HFFc6 (cell line): ENCODE measurements around the gene DVL2. TPM values are rescaled to one million over a fixed set of nuclear protein-coding genes. Genes with fewer than 3 reads are reported as not detected.

Experiments
- DNase-seq: peaks from one replicate; pipeline ENCODE4 v3.0.0-alpha.2; 2018
- H3K27ac Mint-ChIP-seq: 2 replicates; pipeline ENCODE4 v1.8.0; 2020; ENCODE audit warnings: mild to moderate bottlenecking, mixed read lengths
- H3K27me3 Mint-ChIP-seq: 2 replicates; pipeline ENCODE4 v1.8.0; 2021; ENCODE audit warnings: mild to moderate bottlenecking, moderate library complexity, mixed read lengths; ENCODE audit not compliant: insufficient read depth
- H3K36me3 Mint-ChIP-seq: 2 replicates; pipeline ENCODE4 v1.8.0; 2021; ENCODE audit warnings: low read depth, mixed read lengths
- H3K4me1 Mint-ChIP-seq: 2 replicates; pipeline ENCODE4 v1.8.0; 2020; ENCODE audit warnings: low read depth, mixed read lengths
- H3K4me3 Mint-ChIP-seq: 2 replicates; pipeline ENCODE4 v1.8.0; 2020; ENCODE audit warnings: mild to moderate bottlenecking, moderate library complexity, mixed read lengths
- H3K9me3 Mint-ChIP-seq: 2 replicates; pipeline ENCODE4 v1.8.0; 2020; ENCODE audit warnings: mild to moderate bottlenecking, mixed read lengths
- long read RNA-seq: library from polyadenylated mRNA; unstranded; transcript quantifications from one replicate; pipeline ENCODE4 v2.0.0, GENCODE V29; 2019
- total RNA-seq, 6 experiments: library from RNA; stranded (reverse); fragmentation: NEBNext Ultra II Directional; extraction: Animal tissue kit (Norgen Biotek cat#: 25700); gene quantifications; 2 replicates in 1 of 6; 3 replicates in 5 of 6; pipeline ENCODE4 v1.2.3, GENCODE V29; 2021
- TF ChIP-seq, protein P1 (sequence below): fragments of 200-600 bp; sonication (generic); IDR thresholded peaks from 2 replicates; pipeline ENCODE4 v1.5.0; 2021; ENCODE audit warnings: antibody characterized with exemption, mild to moderate bottlenecking

Gene DVL2
- total RNA-seq, result 10 to 100 TPM; 24.9 to 29.1 (median 27.0) TPM
- long read RNA-seq, transcript DVL2-201 (15 exons, 3,018 nt), result major isoform, 5 of 12 reads
- long read RNA-seq, partial matches to known transcripts, result 2 of 12 reads
- long read RNA-seq, other reads (novel, unspliced or antisense), result 5 of 12 reads

DNA sequence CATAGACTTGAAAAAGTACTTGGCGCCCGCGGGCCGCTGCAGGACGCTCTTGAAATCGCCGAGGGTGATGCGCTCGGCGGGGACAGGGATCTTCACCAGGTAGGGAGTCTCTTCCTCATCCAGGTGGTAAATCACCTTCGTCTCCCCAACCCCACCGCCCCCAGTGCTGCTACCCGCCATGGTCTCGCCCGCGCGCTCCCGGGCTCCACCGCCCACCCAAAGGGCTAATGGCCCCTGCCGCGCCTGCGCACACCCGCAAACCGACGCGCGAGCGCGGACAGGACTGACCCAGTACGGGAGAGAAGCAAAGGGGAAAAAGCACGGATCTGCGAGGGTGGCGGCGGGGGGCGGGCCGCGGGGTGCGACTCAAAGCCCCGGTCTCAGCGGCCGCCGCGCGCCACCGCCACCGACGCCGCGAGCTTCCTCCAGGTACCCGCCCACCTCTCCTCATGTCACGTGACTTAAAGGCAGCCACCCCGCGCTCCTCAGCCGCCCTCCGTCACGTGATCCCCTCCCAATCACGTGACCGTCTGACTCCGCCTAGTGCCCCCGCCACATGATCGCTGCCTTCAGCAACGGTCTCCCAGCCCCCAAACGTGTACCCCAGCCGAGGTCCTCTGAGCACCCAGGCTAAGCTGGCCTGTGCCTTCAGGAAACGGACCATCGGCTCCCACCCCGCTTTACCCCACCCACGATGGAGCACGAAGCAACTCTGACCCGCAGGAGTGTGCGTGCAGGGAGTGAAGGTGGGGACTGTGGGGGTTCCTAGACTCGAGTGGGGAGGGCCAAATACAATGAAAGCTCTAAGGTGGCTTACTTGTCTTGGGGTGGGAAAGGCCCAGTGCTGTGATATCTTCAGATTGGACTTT is at the start of gene DVL2:
TSS of gene DVL2 (minus strand) at position 435 of the 869 bp plus-strand sequence. CDS start at position 180, 255 bp downstream.
- DNase-seq, result peak; percentile 91
- Mint-ChIP-seq H3K4me3 (peak within 1 kb of the TSS; percentile 97), H3K9me3 (no peaks in the 10 kb centered on the region), H3K27ac (peak within 1 kb of the TSS; percentile 88), H3K4me1 (peaks cover 59% of the 10 kb centered on the region), H3K36me3 (peaks cover 54% of the 10 kb centered on the region), H3K27me3 (peaks cover 8% of the 10 kb centered on the region)
- TF ChIP-seq, protein P1, sequence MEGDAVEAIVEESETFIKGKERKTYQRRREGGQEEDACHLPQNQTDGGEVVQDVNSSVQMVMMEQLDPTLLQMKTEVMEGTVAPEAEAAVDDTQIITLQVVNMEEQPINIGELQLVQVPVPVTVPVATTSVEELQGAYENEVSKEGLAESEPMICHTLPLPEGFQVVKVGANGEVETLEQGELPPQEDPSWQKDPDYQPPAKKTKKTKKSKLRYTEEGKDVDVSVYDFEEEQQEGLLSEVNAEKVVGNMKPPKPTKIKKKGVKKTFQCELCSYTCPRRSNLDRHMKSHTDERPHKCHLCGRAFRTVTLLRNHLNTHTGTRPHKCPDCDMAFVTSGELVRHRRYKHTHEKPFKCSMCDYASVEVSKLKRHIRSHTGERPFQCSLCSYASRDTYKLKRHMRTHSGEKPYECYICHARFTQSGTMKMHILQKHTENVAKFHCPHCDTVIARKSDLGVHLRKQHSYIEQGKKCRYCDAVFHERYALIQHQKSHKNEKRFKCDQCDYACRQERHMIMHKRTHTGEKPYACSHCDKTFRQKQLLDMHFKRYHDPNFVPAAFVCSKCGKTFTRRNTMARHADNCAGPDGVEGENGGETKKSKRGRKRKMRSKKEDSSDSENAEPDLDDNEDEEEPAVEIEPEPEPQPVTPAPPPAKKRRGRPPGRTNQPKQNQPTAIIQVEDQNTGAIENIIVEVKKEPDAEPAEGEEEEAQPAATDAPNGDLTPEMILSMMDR, result no peak

- H3K9me3 Mint-ChIP-seq, result no peaks in the 10 kb centered on the region
- no peak overlapping the region for H3K4me3 Mint-ChIP-seq
- H3K27ac Mint-ChIP-seq, result no peak overlapping the region
- no peaks in the 10 kb centered on the region for H3K36me3 Mint-ChIP-seq
- no peaks in the 10 kb centered on the region; the same call in 1 of the 2 replicates for H3K4me1 Mint-ChIP-seq
- TF ChIP-seq, protein P1, result no peak
- H3K27me3 Mint-ChIP-seq, result peaks cover 41% of the 10 kb centered on the region
- DNase-seq, result no peak
Observed at GRCh38 chr17:7283471-7284216, 49.3 kb upstream of the DVL2 start.

GRCh38 chr17:7282752-7283321 is 48.5 kb upstream of the DVL2 start:
- Mint-ChIP-seq H3K27me3 (peaks cover 34% of the 10 kb centered on the region), H3K4me1 (no peaks in the 10 kb centered on the region; the same call in 1 of the 2 replicates), H3K9me3 (no peaks in the 10 kb centered on the region), H3K27ac (no peak overlapping the region), H3K36me3 (no peaks in the 10 kb centered on the region), H3K4me3 (no peak overlapping the region; the same call in 1 of the 2 replicates)
- DNase-seq, result no peak
- TF ChIP-seq, protein P1, result no peak

DNA sequence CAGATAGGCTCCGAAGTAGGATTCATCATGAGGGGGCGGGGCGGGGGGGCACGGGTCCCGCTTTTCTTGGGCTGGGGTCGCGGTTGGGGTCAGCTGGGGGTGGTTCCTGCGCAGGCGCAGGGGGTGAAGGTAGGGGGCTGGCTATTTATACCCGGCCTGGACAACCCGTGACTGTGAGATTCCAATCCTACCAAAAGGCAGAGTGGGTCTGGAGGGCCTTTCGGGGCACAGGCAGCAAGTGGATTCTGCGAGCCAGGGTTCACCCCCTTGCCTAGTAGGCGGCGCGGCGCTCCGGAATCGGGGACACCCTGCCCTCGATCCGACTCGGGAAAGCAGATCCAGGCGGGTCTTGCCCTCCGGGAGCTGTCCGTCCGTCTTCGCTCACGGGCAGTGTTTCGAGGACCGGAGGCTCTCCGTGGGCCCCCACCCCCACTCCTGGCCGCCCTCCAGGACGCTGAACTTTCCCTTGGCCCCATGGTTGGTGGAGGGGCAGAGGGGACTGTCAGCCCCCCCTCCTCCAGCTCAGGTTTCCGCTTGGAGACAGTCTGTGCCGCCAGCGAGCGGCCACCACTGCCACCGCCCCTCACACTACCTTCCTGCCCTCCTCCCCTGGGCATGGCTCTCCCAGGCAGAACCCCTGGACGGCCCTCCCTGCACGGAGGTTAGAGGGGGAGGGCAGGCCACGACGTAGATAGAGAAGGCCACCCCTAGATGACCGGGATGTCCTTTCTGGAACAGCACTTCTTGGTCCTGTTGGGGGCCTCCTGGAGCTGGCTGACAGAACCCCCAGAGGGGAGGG is 47.8 kb upstream of the DVL2 start:
- no peak for DNase-seq
- Mint-ChIP-seq H3K27ac (no peak overlapping the region), H3K4me3 (peak overlapping the region; percentile 90), H3K27me3 (peaks cover 27% of the 10 kb centered on the region), H3K4me1 (no peaks in the 10 kb centered on the region; the same call in 1 of the 2 replicates), H3K36me3 (no peaks in the 10 kb centered on the region), H3K9me3 (no peaks in the 10 kb centered on the region)
- TF ChIP-seq, protein P1, result no peak
